Superior temporal gyrus (tissue), 1 donor: ENCODE measurements around the gene ACACA.
"Not testable (repeated sequence)": the region's sequence is repeated elsewhere in the genome, so short reads cannot be mapped to it uniquely, and the experiment has no call there.

Experiments used
- DNase-seq: peaks from one replicate; pipeline ENCODE4 v3.0.0-alpha.2; 2016; ENCODE audit errors: extremely low spot score

The ACACA gene

GRCh38 chr17:37406635-37407461, at the start of gene ACACA, which contains the start of gene TADA2A:
ACACA (minus strand) TSS chr17:37406836; CDS start chr17:37406299, 537 bp downstream.
TADA2A (plus strand) TSS chr17:37406886; CDS start chr17:37411366, 4,480 bp downstream.
- DNase-seq, result peak; percentile 67

GRCh38 chr17:37450112-37450511, 43.5 kb upstream of the ACACA start:
- DNase-seq, result no peak

DNA sequence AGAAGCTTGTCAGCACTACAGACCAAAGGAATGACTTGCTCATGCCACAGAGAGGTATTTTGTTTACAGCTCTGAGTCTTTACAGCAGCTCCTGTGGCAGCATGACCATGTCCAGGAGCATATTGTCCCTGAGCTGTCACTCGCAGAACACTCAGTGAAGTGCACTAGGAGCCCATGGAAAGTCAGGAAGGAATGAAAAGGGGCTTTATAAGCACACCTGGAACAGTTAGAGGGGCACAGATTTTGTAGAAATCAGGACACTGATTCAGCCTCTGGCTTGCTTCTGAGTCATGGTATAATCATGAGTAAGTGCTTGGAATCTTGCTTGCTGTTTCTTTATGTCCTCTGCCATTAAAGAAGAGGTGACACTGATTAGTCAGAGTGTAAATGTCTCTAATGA, 41.0 kb upstream of the ACACA start:
- DNase-seq, result no peak

GRCh38 chr17:37446027-37446426, 39.4 kb upstream of the ACACA start:
- DNase-seq, result no peak

DNA sequence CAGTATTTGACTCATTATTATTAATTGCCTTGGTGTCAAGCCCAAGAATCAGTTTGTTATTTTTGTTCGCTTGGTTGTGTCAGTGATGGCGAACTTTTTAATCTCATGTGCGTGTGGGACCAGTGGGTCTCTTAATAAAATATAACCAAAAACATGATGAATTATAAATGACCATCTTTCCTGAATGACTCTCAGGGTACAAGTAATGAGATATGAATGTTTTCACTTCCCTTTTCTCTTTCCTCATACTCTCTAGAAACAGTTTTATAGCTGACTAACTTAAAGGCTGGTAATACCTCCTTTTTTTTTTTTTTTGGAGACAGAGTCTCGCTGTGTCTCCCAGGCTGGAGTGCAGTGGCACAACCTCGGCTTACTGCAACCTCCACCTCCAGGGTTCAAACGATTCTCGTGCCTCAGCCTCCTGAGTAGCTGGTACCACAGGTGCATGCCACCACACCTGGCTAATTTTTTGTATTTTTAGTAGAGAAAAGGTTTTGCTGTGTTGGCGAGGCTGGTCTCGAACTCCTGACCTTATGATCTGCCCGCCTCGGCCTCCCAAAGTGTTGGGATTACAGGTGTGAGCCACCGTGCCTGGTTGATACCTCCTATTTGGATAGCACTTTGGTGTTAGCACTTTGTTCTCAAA, 34.9 kb upstream of the ACACA start:
- peak; percentile 2 for DNase-seq

GRCh38 chr17:37440424-37440823, 33.8 kb upstream of the ACACA start:
- no peak for DNase-seq

DNA sequence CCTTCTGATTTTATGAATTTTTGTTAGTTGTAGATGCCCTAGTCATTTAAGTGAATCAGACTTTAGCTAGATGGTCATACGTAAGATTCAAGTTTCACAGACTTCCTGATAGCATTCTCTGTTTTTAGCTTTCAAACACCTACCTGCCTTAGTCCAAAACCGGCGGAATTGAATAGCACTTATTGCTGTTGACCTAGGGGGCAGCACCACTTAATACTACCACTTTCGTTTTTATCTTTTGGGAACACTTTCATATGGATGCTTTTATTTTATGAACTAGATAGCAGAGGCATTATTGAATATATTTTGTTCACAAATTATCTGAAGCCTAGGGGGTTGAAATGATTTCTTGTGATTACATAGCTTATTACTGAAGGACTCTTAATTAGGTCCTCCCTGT, 31.5 kb upstream of the ACACA start:
- DNase-seq, result no peak

GRCh38 chr17:37432671-37433070, 26.0 kb upstream of the ACACA start:
- no peak for DNase-seq

DNA sequence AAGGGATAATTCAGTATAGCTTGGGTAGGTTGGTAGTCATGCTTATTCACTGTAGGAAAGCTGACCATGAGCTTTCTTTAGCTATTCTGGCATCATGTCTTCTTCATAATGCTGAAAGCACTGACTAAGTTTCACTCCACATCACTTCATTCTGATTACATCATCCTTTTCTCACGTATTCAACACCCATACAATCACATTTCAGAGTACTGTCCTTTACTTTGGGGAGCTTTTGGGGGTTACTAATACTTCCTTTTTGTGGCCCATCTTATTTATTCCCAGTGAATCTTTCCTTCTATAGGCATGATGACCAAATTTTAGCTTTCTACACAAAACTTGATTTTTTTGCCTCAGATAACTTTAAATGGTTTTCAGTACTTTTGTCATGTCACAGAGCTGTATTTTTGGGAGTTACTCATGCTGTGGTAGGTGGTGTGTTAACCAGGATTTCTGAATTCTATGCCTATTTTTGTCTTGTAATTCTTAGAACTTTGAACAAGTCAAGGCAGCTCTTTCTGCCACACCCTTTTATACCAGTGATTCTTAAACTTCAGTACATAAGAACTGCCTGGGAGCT, 23.5 kb upstream of the ACACA start:
- DNase-seq, result peak; percentile 43

- no peak for DNase-seq
These were observed 22.8 kb upstream of the ACACA start for GRCh38 chr17:37429453-37429852.

- no peak for DNase-seq
These were observed 22.4 kb upstream of the ACACA start for GRCh38 chr17:37429039-37429438.

DNA sequence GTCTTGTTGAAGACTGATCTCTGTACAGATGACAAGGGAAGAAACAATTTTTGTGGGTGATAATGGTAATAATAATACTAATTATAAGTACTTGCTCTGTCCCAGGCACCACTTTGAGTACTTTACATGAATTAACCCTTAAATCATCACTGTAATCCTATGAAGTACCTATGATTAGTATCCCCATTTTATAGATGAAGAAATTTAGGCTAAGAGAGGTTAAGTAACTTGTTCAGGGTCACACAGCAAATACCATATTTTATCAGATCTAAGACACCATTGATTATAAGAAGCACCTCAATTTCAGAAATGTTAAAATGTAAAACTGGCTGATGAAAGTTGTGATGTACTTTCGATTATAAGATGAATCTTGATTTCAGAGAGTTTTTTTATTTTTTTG, 18.6 kb upstream of the ACACA start:
- no peak for DNase-seq

GRCh38 chr17:37422971-37423625, 16.5 kb upstream of the ACACA start:
- DNase-seq, result no peak

DNA sequence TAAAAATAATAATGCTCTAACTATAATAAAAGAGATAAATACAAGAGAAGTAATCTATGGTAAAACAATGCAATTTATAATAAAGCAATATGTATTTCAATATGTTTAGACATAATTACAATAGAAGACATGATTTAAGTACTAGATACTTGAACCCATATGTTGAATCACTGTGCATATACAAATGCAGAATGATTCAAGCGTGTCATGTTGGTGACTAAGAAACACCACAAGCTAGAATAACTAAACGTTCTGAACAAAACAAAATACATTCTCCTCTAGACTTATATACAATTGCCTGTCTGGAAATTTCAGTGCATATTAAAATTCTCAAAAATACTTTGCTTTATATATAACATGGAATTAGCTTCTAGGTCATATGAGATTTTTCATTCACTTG, 11.2 kb upstream of the ACACA start:
- no peak for DNase-seq

DNA sequence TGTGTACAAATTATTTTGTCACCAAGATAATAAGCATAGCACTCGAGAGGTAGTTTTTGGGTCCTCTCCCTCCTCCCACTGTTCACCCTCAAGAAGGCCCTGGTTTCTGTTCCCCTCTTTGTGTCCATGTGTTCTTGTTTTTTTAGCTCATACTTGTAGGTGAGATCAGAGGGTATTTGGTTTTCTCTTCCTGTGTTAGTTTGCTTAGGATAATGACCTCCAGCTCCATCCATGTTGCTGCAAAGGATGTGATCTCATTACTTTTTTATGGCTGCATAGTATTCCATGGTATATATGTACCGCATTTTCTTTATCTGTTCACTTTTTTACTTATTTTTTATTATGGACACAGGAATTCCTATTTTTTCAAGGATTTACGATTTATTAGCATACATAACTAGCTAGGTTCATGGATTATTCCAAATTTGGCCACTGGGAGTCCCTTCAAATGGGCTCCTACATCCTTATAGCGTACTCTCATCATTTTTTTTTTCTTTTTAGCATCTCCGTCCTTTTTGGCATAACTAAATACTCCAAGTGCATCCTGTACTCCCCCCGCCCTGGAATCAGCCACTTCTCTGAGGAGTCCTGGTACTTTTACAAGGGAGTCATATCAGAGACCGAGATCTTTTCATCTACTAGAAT, 7.4 kb upstream of the ACACA start:
- no peak for DNase-seq

- no peak for DNase-seq
These were observed 3.7 kb upstream of the ACACA start for GRCh38 chr17:37410357-37410756.

DNA sequence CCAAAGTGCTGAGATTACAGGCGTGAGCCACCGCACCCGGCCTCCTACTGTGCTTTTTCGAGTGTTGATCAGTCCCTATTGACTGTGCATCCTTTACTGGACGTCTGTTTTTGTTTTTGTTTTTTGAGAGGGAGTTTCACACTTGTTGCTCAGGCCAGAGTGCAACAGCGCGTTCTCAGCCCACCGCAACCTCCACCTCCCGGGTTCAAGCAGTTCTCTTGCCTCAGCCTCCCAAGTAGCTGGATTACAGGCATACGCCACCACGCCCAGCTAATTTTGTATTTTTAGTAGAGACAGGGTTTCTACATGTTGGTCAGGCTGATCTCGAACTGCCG, 1.5 kb upstream of the ACACA start:
- DNase-seq, result not testable (repeated sequence)

- no peak for DNase-seq
These were observed 541 bp downstream of the ACACA start for GRCh38 chr17:37405955-37406634.

GRCh38 chr17:37405522-37405921, 1.1 kb downstream of the ACACA start:
- DNase-seq, result not testable (repeated sequence)

GRCh38 chr17:37400505-37400904, 6.1 kb downstream of the ACACA start:
- DNase-seq, result no peak

DNA sequence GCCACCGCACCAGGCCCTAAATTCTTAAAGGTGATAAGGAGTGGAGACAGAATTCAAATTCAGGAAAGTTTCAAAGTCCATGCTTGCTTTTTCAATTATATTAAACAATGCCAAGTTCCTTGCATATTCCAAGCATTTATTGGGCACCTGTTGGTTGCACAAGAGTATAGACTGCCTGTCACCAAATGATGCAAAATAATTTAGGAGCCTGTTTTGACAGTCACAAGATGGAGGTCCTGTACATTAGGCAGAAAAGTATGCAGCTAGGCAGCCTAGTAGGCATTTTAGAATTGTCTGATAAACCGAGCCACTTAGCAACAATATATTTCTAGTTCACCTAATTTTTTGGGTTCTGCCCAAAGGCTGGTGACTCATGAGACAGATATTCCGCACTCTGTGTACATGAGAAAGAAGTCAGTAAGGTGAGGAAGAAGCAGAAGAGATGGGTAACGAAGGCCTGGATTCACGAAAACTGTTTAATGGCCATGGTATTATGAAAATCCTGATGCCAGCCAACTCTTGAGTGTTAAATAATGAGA, 7.3 kb downstream of the ACACA start:
- no peak for DNase-seq
